Lower leg skin (tissue), 4 donors: Measurements from ENCODE around the gene STRBP. TPM values are rescaled to one million over a fixed set of nuclear protein-coding genes. Genes with fewer than 3 reads are reported as not detected.

ENCODE experiments used
- DNase-seq, 2 donors: peaks; one replicate each; pipeline ENCODE4 v3.0.0-alpha.2; 2019; ENCODE audit warnings: low spot score in 2 of 2
- H3K4me3 ChIP-seq: fragments of 200-600 bp; sonication (generic); 2 replicates; pipeline ENCODE4 v1.5.1; 2017; ENCODE audit warnings: mild to moderate bottlenecking, low read depth; ENCODE audit not compliant: poor library complexity, severe bottlenecking
- CTCF ChIP-seq, 3 donors: fragments of 450-650 bp; IDR thresholded peaks; one replicate each; pipeline ENCODE4 v1.5.1; 2016; ENCODE audit warnings: antibody characterized with exemption in 3 of 3, mild to moderate bottlenecking in 3 of 3, moderate library complexity in 2 of 3
- POLR2A ChIP-seq, 2 donors: fragments of 450-650 bp; IDR thresholded peaks; one replicate each; pipeline ENCODE4 v1.6.1; 2016 to 2017; ENCODE audit warnings: antibody characterized with exemption in 2 of 2, mild to moderate bottlenecking in 1 of 2, moderate library complexity in 1 of 2
- WGBS, 2 donors: methylation state at CpG; one replicate each; pipeline ENCODE4 v1.1.5; 2018; 5-methylcytosine and 5-hydroxymethylcytosine counted together
- intact Hi-C: fragments of 100-400 bp; cut with DNase I; formaldehyde crosslinking; loops from one replicate; pipeline ENCODE4 v1.15.0; 2023; ENCODE audit warnings: low total_unique reads
- total RNA-seq, 4 donors: library from RNA; depleted of rRNA; stranded (reverse); fragments of >200 nt; gene quantifications; one replicate each; pipeline ENCODE4 v1.1.0, GENCODE V29; 2016

The STRBP gene
- total RNA-seq, 4 donors from 2014 or later: 6.5 to 11.8 (median 8.8) TPM

GRCh38 chr9:123087359-123087888, 181.0 kb downstream of the STRBP start:
- WGBS, 2 donors: 97 to 99% methylated on average over 4 of the region's 4 CpGs
- intact Hi-C loops: no loop called here
- no peak overlapping the region for H3K4me3 ChIP-seq
- no peak for DNase-seq
- TF ChIP-seq POLR2A (IDR thresholded peaks at IDR 0.05) (no peak), CTCF (IDR thresholded peaks at IDR 0.05) (no peak)

- no peak for DNase-seq
- TF ChIP-seq POLR2A (IDR thresholded peaks at IDR 0.05) (no peak), CTCF (IDR thresholded peaks at IDR 0.05) (no peak)
- intact Hi-C loops: no loop called here
- H3K4me3 ChIP-seq: no peak overlapping the region
- 32 to 44% methylated on average over 2 of the region's 2 CpGs for WGBS, 2 donors
These were observed 182.5 kb downstream of the STRBP start for GRCh38 chr9:123085916-123086315.

GRCh38 chr9:123084256-123084655, 184.1 kb downstream of the STRBP start:
- no peak for DNase-seq
- no peak overlapping the region for H3K4me3 ChIP-seq
- 96 to 97% methylated on average over 1 of the region's 1 CpG for WGBS, 2 donors
- intact Hi-C loops: no loop called here
- no peak for TF ChIP-seq POLR2A (IDR thresholded peaks at IDR 0.05)

- DNase-seq: no peak
- intact Hi-C loops: no loop called here
- H3K4me3 ChIP-seq: no peak overlapping the region
- 79 to 83% methylated on average over 6 of the region's 6 CpGs for WGBS, 2 donors
- TF ChIP-seq POLR2A (IDR thresholded peaks at IDR 0.05) (no peak), CTCF (IDR thresholded peaks at IDR 0.05) (no peak)
These were observed 184.7 kb downstream of the STRBP start for GRCh38 chr9:123083680-123084079.

GRCh38 chr9:123081824-123082223, 186.6 kb downstream of the STRBP start:
- intact Hi-C loops: no loop called here
- TF ChIP-seq CTCF (IDR thresholded peaks at IDR 0.05): no peak
- TF ChIP-seq POLR2A (IDR thresholded peaks at IDR 0.05): no peak
- no peak overlapping the region for H3K4me3 ChIP-seq
- WGBS, 2 donors: 29 to 31% methylated on average over 2 of the region's 2 CpGs
- DNase-seq: no peak

GRCh38 chr9:123080444-123080843, 187.9 kb downstream of the STRBP start:
- 84 to 85% methylated on average over 3 of the region's 3 CpGs for WGBS, 2 donors
- TF ChIP-seq CTCF (IDR thresholded peaks at IDR 0.05) (no peak), POLR2A (IDR thresholded peaks at IDR 0.05) (no peak)
- H3K4me3 ChIP-seq: no peak overlapping the region
- no peak for DNase-seq
- intact Hi-C loops: no loop called here
